Skeletal muscle satellite cell (primary cell): ENCODE results near the gene PTBP1.

Experiments
- H3K27me3 ChIP-seq: 2 replicates; pipeline ENCODE4 v1.7.0; 2013; ENCODE audit warnings: low read length; ENCODE audit not compliant: control insufficient read depth, insufficient read depth
- H3K36me3 ChIP-seq: 2 replicates; pipeline ENCODE4 v1.7.0; 2013; ENCODE audit warnings: mild to moderate bottlenecking, control low read depth, low read length; ENCODE audit not compliant: insufficient read depth
- H3K4me1 ChIP-seq: 2 replicates; pipeline ENCODE4 v1.7.0; 2013; ENCODE audit warnings: low read length; ENCODE audit not compliant: control insufficient read depth, insufficient read depth
- H3K4me2 ChIP-seq: 2 replicates; pipeline ENCODE4 v1.7.0; 2013; ENCODE audit warnings: mild to moderate bottlenecking, low read length
- H3K4me3 ChIP-seq: 2 replicates; pipeline ENCODE4 v1.7.0; 2013; ENCODE audit warnings: low read length
- H3K9ac ChIP-seq: 2 replicates; pipeline ENCODE4 v1.7.0; 2013; ENCODE audit warnings: mild to moderate bottlenecking, low read depth, low read length, moderate library complexity
- H3K9me3 ChIP-seq: replicated peaks from 2 replicates; pipeline ENCODE4 v1.7.0; 2013; ENCODE audit warnings: mild to moderate bottlenecking, control low read depth, low read length

PTBP1 gene

DNA sequence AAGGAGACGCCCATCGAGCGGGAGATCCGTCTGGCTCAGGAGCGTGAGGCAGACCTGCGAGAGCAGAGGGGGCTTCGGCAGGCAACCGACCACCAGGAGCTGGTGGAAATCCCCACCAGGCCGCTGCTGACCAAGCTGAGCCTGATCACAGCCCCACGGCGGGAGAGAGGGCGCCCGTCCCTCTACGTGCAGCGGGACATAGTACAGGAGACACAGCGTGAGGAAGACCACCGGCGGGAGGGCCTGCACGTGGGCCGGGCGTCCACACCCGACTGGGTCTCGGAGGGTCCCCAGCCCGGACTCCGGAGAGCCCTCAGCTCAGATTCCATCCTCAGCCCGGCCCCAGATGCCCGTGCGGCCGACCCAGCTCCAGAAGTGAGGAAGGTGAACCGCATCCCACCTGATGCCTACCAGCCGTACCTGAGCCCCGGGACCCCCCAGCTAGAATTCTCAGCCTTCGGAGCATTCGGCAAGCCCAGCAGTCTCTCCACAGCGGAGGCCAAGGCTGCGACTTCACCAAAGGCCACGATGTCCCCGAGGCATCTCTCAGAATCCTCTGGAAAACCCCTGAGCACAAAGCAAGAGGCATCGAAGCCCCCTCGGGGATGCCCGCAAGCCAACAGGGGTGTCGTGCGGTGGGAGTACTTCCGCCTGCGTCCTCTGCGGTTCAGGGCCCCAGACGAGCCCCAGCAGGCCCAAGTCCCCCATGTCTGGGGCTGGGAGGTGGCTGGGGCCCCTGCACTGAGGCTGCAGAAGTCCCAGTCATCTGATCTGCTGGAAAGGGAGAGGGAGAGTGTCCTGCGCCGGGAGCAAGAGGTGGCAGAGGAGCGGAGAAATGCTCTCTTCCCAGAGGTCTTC lies 39.2 kb upstream of the PTBP1 start:
- no peaks in the 10 kb centered on the region for H3K27me3 ChIP-seq
- no peaks in the 10 kb centered on the region for H3K36me3 ChIP-seq
- H3K4me2 ChIP-seq = no peak overlapping the region
- H3K4me1 ChIP-seq = peaks cover 8% of the 10 kb centered on the region
- H3K9me3 ChIP-seq = peaks cover 6% of the 10 kb centered on the region
- H3K9ac ChIP-seq = no peak overlapping the region
- no peak overlapping the region for H3K4me3 ChIP-seq

DNA sequence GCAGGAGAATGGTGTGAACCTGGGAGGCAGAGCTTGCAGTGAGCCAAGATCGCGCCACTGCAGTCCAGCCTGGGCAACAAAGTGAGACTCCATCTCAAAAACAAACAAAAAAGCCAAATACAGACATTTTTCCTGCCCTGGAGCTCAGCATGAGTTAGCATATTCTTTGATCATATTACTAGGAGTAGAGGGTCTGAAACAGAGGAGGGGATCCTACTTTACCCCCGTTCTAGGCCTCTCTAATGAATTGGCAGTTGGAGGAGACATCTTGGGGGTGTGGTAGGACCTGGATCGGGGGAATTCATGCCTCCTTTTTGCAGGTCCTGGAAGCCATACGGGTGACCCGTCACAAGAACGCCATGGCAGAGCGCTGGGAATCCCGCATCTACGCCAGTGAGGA lies 34.1 kb upstream of the PTBP1 start:
- Histone ChIP-seq H3K9me3 (no peaks in the 10 kb centered on the region), H3K4me3 (no peak overlapping the region), H3K27me3 (no peaks in the 10 kb centered on the region), H3K36me3 (no peaks in the 10 kb centered on the region), H3K4me1 (no peaks in the 10 kb centered on the region), H3K4me2 (no peak overlapping the region), H3K9ac (no peak overlapping the region)

DNA sequence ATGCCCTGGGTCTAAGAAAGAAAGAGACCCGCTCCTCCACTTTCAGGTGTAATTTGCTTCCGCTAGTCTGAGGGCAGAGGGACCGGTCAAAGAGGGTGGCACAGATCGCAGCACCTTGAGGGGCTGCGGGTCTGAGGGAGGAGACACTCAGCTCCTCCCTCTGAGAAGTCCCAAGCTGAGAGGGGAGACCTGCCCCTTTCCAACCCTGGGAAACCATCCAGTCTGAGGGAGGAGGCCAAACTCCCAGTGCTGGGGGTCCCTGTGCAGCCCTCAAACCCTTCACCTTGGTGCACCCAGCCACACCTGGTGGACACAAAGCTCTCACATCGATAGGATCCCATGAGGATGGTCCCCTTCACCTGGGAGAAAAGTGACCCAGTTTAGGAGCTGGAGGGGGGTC lies 33.4 kb upstream of the PTBP1 start:
- peaks cover 5% of the 10 kb centered on the region for H3K4me1 ChIP-seq
- H3K36me3 ChIP-seq = no peaks in the 10 kb centered on the region
- H3K4me3 ChIP-seq = no peak overlapping the region
- H3K9me3 ChIP-seq = no peaks in the 10 kb centered on the region
- H3K4me2 ChIP-seq = no peak overlapping the region
- no peak overlapping the region for H3K9ac ChIP-seq
- no peaks in the 10 kb centered on the region for H3K27me3 ChIP-seq

DNA sequence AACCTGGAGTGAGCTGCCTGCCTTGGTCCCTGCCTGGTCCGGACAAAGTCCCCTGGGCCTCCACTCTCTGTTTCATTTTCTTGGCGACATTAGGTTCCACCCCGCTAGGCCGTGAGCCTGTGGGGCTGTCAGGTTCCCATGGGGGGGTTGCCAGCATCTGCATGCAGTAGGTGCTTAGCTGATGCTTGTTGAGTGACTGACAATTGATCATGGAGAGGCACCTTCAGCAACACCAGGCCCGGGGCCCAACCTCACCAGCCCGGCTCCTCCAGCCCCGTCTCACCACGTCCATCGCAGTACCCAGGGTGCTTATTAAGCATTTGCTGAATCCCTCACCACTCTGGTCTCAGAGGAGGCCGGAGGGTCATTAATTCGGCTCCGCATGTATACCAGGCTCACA lies 33.0 kb upstream of the PTBP1 start:
- Histone ChIP-seq H3K4me1 (peaks cover 7% of the 10 kb centered on the region), H3K9ac (no peak overlapping the region), H3K36me3 (no peaks in the 10 kb centered on the region), H3K9me3 (no peaks in the 10 kb centered on the region), H3K27me3 (no peaks in the 10 kb centered on the region), H3K4me2 (no peak overlapping the region), H3K4me3 (no peak overlapping the region)

DNA sequence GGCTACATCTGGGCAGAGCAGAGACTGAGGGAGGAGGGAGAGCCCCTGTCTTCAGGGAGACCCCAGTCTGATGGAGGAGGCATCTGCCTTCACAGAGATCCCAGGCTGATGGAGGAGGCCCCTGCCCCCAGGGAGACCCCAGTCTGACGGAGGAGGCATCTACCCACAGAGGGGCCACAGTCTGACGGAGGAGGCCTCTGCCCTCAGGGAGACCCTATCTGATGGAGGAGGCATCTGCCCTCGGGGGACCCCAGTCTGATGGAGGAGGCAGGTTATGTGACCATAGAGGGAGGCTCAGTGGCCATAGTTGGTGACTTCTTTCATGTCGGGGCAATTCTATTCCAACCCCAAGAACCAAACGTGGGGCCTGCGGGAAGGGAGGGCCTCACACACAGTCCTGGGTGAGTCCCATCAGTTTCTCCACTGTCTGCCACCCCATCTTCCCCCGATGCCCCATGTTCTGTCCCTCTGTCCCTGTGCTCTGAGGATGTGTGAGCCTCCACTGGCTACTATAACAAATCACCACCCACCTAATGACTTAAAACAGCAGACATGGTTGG lies 32.0 kb upstream of the PTBP1 start:
- no peak overlapping the region for H3K9ac ChIP-seq
- no peaks in the 10 kb centered on the region for H3K36me3 ChIP-seq
- no peaks in the 10 kb centered on the region for H3K9me3 ChIP-seq
- no peak overlapping the region for H3K4me2 ChIP-seq
- H3K27me3 ChIP-seq = no peaks in the 10 kb centered on the region
- H3K4me1 ChIP-seq = peaks cover 7% of the 10 kb centered on the region
- no peak overlapping the region for H3K4me3 ChIP-seq

DNA sequence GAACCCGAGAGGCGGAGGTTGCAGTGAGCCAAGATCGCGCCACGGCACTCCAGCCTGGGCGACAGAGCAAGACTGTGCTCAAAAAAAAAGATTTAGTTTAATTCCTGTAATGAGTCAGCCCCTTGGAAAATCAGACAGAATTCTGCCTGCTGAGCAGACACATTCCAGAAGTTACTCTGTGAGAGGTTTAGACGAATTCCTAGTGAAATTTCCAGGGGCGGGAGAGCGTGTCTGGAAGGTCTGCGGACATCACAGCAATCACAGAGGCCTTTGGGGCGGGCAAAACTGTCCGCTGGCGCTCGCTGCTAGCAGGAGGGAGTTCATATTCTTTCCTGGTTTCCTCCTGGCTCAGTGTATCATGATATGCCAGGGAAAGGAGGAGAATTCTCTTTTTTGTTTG lies 28.8 kb upstream of the PTBP1 start:
- Histone ChIP-seq H3K4me1 (peaks cover 7% of the 10 kb centered on the region), H3K9me3 (no peaks in the 10 kb centered on the region), H3K36me3 (no peaks in the 10 kb centered on the region), H3K4me2 (peak overlapping the region; percentile 37), H3K9ac (peak overlapping the region; percentile 26), H3K4me3 (no peak overlapping the region), H3K27me3 (no peaks in the 10 kb centered on the region)

DNA sequence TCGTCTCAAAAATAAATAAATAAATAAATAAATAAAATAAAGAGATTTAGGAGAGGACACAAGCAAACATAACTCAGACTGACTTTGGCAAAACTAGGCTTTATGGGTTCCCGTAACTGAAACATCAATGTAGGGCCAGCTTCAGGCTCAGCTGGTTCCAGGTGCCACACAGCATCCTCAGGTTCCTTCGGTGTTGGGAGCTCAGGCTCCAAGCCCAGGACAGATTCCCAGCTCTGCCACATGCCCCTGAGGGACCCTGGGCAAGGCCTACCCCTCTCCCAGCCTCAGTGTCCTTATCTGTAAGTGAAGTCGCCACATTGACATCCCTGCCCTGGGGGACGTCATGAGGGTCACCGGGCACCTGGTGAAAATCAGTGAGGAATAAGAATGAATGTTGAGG lies 27.6 kb upstream of the PTBP1 start:
- no peaks in the 10 kb centered on the region for H3K36me3 ChIP-seq

DNA sequence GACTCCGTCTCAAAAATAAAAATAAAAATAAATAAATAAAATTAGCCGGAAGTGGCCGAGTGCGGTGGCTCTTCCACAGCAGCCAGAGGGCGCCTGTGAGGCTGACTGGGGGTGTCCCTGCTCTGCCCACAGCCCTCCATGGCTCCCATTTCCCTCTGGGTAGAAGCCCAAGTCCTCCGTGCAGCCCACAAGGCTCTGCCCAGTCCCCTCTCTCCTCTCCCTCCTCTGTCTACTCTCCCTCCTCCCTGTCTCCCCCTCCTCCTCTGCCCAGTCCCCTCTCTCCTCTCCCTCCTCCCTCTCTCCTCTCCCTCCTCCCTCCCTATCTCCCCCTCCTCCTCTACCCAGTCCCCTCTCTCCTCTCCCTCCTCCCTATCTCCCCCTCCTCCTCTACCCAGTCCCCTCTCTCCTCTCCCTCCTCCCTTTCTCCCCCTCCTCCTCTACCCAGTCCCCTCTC lies 25.9 kb upstream of the PTBP1 start:
- Histone ChIP-seq H3K27me3 (no peaks in the 10 kb centered on the region), H3K9ac (no peak overlapping the region), H3K4me3 (no peak overlapping the region), H3K9me3 (no peaks in the 10 kb centered on the region), H3K4me2 (no peak overlapping the region), H3K36me3 (no peaks in the 10 kb centered on the region), H3K4me1 (peaks cover 7% of the 10 kb centered on the region)

More for the DNA sequence above, 27.6 kb upstream of the PTBP1 start:
- no peak overlapping the region for H3K9ac ChIP-seq
- no peak overlapping the region for H3K4me3 ChIP-seq
- no peak overlapping the region for H3K4me2 ChIP-seq
- H3K9me3 ChIP-seq = no peaks in the 10 kb centered on the region
- peaks cover 7% of the 10 kb centered on the region for H3K4me1 ChIP-seq
- H3K27me3 ChIP-seq = no peaks in the 10 kb centered on the region

DNA sequence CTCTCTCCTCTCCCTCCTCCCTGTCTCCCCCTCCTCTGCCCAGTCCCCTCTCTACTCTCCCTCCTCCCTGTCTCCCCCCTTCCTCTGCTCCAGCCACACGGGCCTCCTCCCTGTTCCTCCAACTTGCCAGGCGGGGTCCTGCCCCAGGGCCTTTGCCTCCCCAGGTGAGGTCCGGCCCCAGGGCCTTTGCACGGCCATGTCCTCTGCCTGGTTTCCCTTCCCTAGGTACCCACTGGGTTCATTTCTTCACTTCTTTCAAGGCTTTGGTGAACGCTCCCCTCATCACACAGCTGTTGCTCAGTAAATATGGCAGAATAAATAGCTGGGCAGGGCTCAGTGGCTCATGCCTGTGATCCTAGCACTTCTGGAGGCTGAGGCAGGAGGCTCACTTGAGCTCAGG lies 25.2 kb upstream of the PTBP1 start:
- Histone ChIP-seq H3K27me3 (no peaks in the 10 kb centered on the region), H3K4me1 (peaks cover 7% of the 10 kb centered on the region), H3K36me3 (no peaks in the 10 kb centered on the region), H3K9me3 (no peaks in the 10 kb centered on the region), H3K4me3 (no peak overlapping the region), H3K9ac (no peak overlapping the region), H3K4me2 (no peak overlapping the region)

DNA sequence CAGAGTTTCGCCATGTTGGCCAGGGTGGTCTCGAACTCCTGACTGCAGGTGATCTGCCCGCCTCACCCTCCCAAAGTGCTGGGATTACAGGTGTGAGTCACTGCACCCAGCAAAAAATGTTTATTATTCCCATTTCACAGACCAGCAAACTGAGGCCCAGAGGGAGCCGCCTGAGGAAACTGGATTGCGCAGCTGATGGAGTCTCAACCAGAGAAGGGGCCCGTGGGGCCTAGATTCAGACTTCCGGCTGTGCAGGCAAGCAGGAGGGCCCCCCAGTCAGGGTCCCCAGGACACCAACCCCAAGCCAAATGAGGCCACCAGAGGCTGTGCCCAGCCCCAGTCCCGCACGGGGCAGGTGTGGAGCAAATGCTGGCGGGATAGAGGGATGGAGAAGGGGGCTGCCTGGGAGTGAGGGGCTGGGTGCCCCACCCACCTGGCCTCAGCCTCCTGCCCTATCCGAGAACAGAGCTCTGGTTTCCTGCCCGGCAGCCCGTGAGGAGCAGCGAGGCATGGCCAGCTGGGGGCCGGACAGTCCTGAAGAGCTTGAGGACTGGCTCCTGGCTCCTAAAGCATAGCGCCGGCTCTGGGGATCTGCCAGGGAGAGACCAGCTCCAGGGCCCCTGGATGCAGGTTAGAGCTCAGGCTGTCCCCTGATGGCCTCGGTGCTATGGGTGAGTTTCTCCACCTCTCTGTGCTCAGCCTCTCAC lies 24.4 kb upstream of the PTBP1 start:
- no peak overlapping the region for H3K4me2 ChIP-seq
- peaks cover 7% of the 10 kb centered on the region for H3K4me1 ChIP-seq
- no peak overlapping the region for H3K9ac ChIP-seq
- no peak overlapping the region for H3K4me3 ChIP-seq
- H3K36me3 ChIP-seq = no peaks in the 10 kb centered on the region
- no peaks in the 10 kb centered on the region for H3K27me3 ChIP-seq
- no peaks in the 10 kb centered on the region for H3K9me3 ChIP-seq

DNA sequence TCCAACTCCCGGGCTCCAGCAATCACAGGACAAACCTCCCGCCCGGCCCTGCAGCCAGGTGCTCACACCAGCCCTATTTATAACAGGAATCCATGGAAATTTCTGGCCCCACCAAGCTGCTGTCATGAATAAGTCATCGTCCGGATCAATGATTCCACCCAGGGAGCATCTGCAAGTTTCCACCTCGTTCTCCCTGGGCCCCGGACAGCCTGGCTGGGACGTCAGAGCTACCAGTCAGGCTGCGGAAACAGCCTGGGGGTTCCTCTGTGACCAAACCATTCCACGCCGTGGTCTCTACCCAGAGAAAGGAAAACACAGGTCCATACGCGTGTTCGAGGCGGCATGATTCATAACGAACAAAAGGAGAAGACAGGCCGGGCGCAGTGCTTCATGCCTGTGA lies 20.7 kb upstream of the PTBP1 start:
- no peak overlapping the region for H3K4me3 ChIP-seq
- H3K4me2 ChIP-seq = no peak overlapping the region
- H3K9ac ChIP-seq = no peak overlapping the region
- peaks cover 10% of the 10 kb centered on the region for H3K4me1 ChIP-seq
- no peaks in the 10 kb centered on the region for H3K27me3 ChIP-seq
- no peaks in the 10 kb centered on the region for H3K36me3 ChIP-seq
- no peaks in the 10 kb centered on the region for H3K9me3 ChIP-seq
